ENCODE measurements around the gene LRRC36. TPM values are rescaled to one million over a fixed set of nuclear protein-coding genes. Genes with fewer than 3 reads are reported as not detected.

The LRRC36 gene
- total RNA-seq, 1 experiment from 2014 or later: 0.13 TPM

GRCh38 chr16:67411339-67411738 lies 84.7 kb downstream of the LRRC36 start:
- CTCF ChIA-PET: interaction anchor here (0.8 kb wide), 1 partner anchor 17 kb away, joined by 4 read pairs; no protein-coding TSS in a partner anchor
- TF ChIP-seq ZNF425 (CRISPR knock-in tag; conservative IDR thresholded peaks at IDR 0.05) (no peak), SMAD4 (CRISPR knock-in tag; IDR thresholded peaks at IDR 0.05) (no peak), NFATC4 (CRISPR knock-in tag; IDR thresholded peaks at IDR 0.05) (no peak), ZSCAN18 (CRISPR knock-in tag; IDR thresholded peaks at IDR 0.05) (no peak), ZNF263 (CRISPR knock-in tag; IDR thresholded peaks at IDR 0.05; ENCODE audit: low read depth) (no peak), ERG (CRISPR knock-in tag; IDR thresholded peaks at IDR 0.05) (no peak), ZNF671 (CRISPR knock-in tag; IDR thresholded peaks at IDR 0.05) (no peak), ZNF532 (CRISPR knock-in tag; IDR thresholded peaks at IDR 0.05; ENCODE audit: borderline replicate concordance) (no peak), SMAD3 (CRISPR knock-in tag; IDR thresholded peaks at IDR 0.05; ENCODE audit: borderline replicate concordance) (no peak), CREM (CRISPR knock-in tag; IDR thresholded peaks at IDR 0.05) (no peak)
- TF ChIP-seq, protein P1, sequence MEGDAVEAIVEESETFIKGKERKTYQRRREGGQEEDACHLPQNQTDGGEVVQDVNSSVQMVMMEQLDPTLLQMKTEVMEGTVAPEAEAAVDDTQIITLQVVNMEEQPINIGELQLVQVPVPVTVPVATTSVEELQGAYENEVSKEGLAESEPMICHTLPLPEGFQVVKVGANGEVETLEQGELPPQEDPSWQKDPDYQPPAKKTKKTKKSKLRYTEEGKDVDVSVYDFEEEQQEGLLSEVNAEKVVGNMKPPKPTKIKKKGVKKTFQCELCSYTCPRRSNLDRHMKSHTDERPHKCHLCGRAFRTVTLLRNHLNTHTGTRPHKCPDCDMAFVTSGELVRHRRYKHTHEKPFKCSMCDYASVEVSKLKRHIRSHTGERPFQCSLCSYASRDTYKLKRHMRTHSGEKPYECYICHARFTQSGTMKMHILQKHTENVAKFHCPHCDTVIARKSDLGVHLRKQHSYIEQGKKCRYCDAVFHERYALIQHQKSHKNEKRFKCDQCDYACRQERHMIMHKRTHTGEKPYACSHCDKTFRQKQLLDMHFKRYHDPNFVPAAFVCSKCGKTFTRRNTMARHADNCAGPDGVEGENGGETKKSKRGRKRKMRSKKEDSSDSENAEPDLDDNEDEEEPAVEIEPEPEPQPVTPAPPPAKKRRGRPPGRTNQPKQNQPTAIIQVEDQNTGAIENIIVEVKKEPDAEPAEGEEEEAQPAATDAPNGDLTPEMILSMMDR (IDR thresholded peaks at IDR 0.05): no peak
- Mint-ChIP-seq H3K27me3 (ENCODE audit: low read depth) (peaks cover 16% of the 10 kb centered on the region), H3K27ac (no peak overlapping the region), H3K4me1 (peaks cover 37% of the 10 kb centered on the region), H3K36me3 (no peaks in the 10 kb centered on the region), H3K4me3 (no peak overlapping the region), H3K9me3 (no peaks in the 10 kb centered on the region)
- POLR2A ChIA-PET: no interaction called here
- DNase-seq (ENCODE audit: low spot score): no peak
- ATAC-seq: no peak

- Mint-ChIP-seq H3K36me3 (no peaks in the 10 kb centered on the region), H3K4me1 (peaks cover 38% of the 10 kb centered on the region), H3K4me3 (no peak overlapping the region), H3K27ac (no peak overlapping the region), H3K27me3 (ENCODE audit: low read depth) (peaks cover 19% of the 10 kb centered on the region), H3K9me3 (no peaks in the 10 kb centered on the region)
- CTCF ChIA-PET: interaction anchor here (0.5 to 4.0 kb wide), 6 partner anchors 13 to 128 kb away, joined by 3 to 42 read pairs (median 4); no protein-coding TSS in a partner anchor
- TF ChIP-seq, protein P2, sequence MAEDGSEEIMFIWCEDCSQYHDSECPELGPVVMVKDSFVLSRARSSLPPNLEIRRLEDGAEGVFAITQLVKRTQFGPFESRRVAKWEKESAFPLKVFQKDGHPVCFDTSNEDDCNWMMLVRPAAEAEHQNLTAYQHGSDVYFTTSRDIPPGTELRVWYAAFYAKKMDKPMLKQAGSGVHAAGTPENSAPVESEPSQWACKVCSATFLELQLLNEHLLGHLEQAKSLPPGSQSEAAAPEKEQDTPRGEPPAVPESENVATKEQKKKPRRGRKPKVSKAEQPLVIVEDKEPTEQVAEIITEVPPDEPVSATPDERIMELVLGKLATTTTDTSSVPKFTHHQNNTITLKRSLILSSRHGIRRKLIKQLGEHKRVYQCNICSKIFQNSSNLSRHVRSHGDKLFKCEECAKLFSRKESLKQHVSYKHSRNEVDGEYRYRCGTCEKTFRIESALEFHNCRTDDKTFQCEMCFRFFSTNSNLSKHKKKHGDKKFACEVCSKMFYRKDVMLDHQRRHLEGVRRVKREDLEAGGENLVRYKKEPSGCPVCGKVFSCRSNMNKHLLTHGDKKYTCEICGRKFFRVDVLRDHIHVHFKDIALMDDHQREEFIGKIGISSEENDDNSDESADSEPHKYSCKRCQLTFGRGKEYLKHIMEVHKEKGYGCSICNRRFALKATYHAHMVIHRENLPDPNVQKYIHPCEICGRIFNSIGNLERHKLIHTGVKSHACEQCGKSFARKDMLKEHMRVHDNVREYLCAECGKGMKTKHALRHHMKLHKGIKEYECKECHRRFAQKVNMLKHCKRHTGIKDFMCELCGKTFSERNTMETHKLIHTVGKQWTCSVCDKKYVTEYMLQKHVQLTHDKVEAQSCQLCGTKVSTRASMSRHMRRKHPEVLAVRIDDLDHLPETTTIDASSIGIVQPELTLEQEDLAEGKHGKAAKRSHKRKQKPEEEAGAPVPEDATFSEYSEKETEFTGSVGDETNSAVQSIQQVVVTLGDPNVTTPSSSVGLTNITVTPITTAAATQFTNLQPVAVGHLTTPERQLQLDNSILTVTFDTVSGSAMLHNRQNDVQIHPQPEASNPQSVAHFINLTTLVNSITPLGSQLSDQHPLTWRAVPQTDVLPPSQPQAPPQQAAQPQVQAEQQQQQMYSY (CRISPR knock-in tag; IDR thresholded peaks at IDR 0.05): no peak
- TF ChIP-seq, protein P3, sequence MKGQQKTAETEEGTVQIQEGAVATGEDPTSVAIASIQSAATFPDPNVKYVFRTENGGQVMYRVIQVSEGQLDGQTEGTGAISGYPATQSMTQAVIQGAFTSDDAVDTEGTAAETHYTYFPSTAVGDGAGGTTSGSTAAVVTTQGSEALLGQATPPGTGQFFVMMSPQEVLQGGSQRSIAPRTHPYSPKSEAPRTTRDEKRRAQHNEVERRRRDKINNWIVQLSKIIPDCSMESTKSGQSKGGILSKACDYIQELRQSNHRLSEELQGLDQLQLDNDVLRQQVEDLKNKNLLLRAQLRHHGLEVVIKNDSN (CRISPR knock-in tag; IDR thresholded peaks at IDR 0.05): no peak
- no peak for TF ChIP-seq GABPB1 (CRISPR knock-in tag; IDR thresholded peaks at IDR 0.05)
- no peak for TF ChIP-seq ETV6 (CRISPR knock-in tag; IDR thresholded peaks at IDR 0.05)
- POLR2A ChIA-PET: interaction anchor here (0.7 to 0.9 kb wide), 2 partner anchors 86 to 252 kb away, joined by 3 to 7 read pairs; partner anchors contain the start of genes KCTD19 and LRRC36
- ATAC-seq (no peak), DNase-seq (ENCODE audit: low spot score) (no peak)
These were observed 85.7 kb downstream of the LRRC36 start for GRCh38 chr16:67412294-67412693.

Data from WTC11 (cell line).